HepG2 (cell line): ENCODE data around the gene PSIP1. TPM values are rescaled to one million over a fixed set of nuclear protein-coding genes. Genes with fewer than 3 reads are reported as not detected.

Experiments
- ASH2L ChIP-seq: fragments of 300-600, 200-600 bp; sonication (generic); IDR thresholded peaks from 2 replicates; pipeline ENCODE4 v1.7.0; 2017; ENCODE audit warnings: low read depth, mild to moderate bottlenecking, moderate library complexity, mixed read lengths, low read length; ENCODE audit not compliant: insufficient read length
- CREB1 ChIP-seq, 2 experiments: fragments of 450-650 bp in 1 of 2; IDR thresholded peaks; 2 replicates each; pipeline ENCODE4 v1.6.1; 2016 to 2017; ENCODE audit warnings: control low read depth in 1 of 2, mild to moderate bottlenecking in 1 of 2, missing compliant biosample characterization in 1 of 2, missing genetic modification characterization in 1 of 2
- DR1 ChIP-seq: sonication (generic); formaldehyde crosslinking; IDR thresholded peaks from 2 replicates; pipeline ENCODE4 v1.8.0; 2021; ENCODE audit warnings: mild to moderate bottlenecking, missing genetic modification reagents, inconsistent platforms
- FLYWCH1 ChIP-seq: sonication (generic); formaldehyde crosslinking; IDR thresholded peaks from 2 replicates; pipeline ENCODE4 v1.8.1; 2023; ENCODE audit warnings: mild to moderate bottlenecking, missing genetic modification reagents
- HNRNPLL ChIP-seq: fragments of 200-400 bp; formaldehyde crosslinking; IDR thresholded peaks from 2 replicates; pipeline ENCODE4 v1.6.1; 2017; ENCODE audit warnings: mild to moderate bottlenecking, low read depth, low read length; ENCODE audit not compliant: poor library complexity, severe bottlenecking
- KAT7 ChIP-seq: IDR thresholded peaks from 2 replicates; pipeline ENCODE4 v1.6.1; 2018; ENCODE audit warnings: borderline replicate concordance, missing compliant biosample characterization
- NFE2L2 ChIP-seq: fragments of 150-350 bp; IDR thresholded peaks from 2 replicates; pipeline ENCODE4 v1.6.1; 2014; ENCODE audit warnings: low read length
- SAFB2 ChIP-seq: sonication (generic); formaldehyde crosslinking; IDR thresholded peaks from 2 replicates; pipeline ENCODE4 v1.5.1; 2020; ENCODE audit warnings: missing genetic modification reagents, low read depth, mild to moderate bottlenecking, borderline replicate concordance
- TEAD2 ChIP-seq: sonication (generic); formaldehyde crosslinking; IDR thresholded peaks from 2 replicates; pipeline ENCODE4 v1.9.0; 2021; ENCODE audit warnings: missing genetic modification reagents
- ZNF530 ChIP-seq: sonication (generic); formaldehyde crosslinking; IDR thresholded peaks from 2 replicates; pipeline ENCODE4 v1.5.0; 2020; ENCODE audit warnings: low read depth, mild to moderate bottlenecking, missing genetic modification reagents
- ZNF83 ChIP-seq: sonication (generic); formaldehyde crosslinking; IDR thresholded peaks from 2 replicates; pipeline ENCODE4 v1.4.0; 2020; ENCODE audit warnings: missing genetic modification reagents, mild to moderate bottlenecking, borderline replicate concordance
- polyA plus RNA-seq, 8 experiments: library from polyadenylated mRNA; depleted of rRNA in 3 of 8; stranded (reverse) in 7 of 8; unstranded in 1 of 8; fragments of >200 nt; fragmentation: Illumina TruSeq in 4 of 8; extraction: Trizol in 4 of 8; gene quantifications; 2 replicates each; pipeline versions ENCODE4 v1.2.1 to v1.2.3, GENCODE V29; 2011 to 2016; ENCODE audit warnings: low read depth in 4 of 8, missing spikeins in 1 of 8, mixed read lengths in 1 of 8; ENCODE audit not compliant: insufficient read depth in 1 of 8
- total RNA-seq, 5 experiments: library from RNA; depleted of rRNA; stranded (reverse); fragments of >200 nt; fragmentation: Illumina TruSeq; extraction: Trizol; gene quantifications; 2 replicates each; pipeline ENCODE4 v1.2.3, GENCODE V29; 2016; ENCODE audit warnings: low read depth in 1 of 5
- TF ChIP-seq, protein P1 (sequence below): sonication (generic); formaldehyde crosslinking; IDR thresholded peaks from 2 replicates; pipeline ENCODE4 v1.5.0; 2020; ENCODE audit warnings: missing genetic modification reagents
- TF ChIP-seq, protein P2 (sequence below): sonication (generic); formaldehyde crosslinking; IDR thresholded peaks from 2 replicates; pipeline ENCODE4 v1.8.0; 2023; ENCODE audit warnings: mild to moderate bottlenecking, missing genetic modification reagents
- TF ChIP-seq, protein P3 (sequence below): IDR thresholded peaks from 2 replicates; pipeline ENCODE4 v1.4.0; 2020; ENCODE audit warnings: mild to moderate bottlenecking, missing genetic modification reagents
- TF ChIP-seq, protein P4 (sequence below), 2 experiments: fragments of 450-650 bp in 1 of 2; sonication (generic) in 1 of 2; formaldehyde crosslinking; IDR thresholded peaks; 2 replicates each; pipeline versions ENCODE4 v1.5.0 to v1.8.0; 2020 to 2022; ENCODE audit warnings: mild to moderate bottlenecking in 1 of 2, missing genetic modification reagents in 1 of 2

PSIP1 gene
- total and polyA plus RNA-seq, 2 of the 13 experiments (the other 11 are each of a cell fraction or from before 2014, with no cell fraction given), result 12.6 to 46.4 TPM

DNA sequence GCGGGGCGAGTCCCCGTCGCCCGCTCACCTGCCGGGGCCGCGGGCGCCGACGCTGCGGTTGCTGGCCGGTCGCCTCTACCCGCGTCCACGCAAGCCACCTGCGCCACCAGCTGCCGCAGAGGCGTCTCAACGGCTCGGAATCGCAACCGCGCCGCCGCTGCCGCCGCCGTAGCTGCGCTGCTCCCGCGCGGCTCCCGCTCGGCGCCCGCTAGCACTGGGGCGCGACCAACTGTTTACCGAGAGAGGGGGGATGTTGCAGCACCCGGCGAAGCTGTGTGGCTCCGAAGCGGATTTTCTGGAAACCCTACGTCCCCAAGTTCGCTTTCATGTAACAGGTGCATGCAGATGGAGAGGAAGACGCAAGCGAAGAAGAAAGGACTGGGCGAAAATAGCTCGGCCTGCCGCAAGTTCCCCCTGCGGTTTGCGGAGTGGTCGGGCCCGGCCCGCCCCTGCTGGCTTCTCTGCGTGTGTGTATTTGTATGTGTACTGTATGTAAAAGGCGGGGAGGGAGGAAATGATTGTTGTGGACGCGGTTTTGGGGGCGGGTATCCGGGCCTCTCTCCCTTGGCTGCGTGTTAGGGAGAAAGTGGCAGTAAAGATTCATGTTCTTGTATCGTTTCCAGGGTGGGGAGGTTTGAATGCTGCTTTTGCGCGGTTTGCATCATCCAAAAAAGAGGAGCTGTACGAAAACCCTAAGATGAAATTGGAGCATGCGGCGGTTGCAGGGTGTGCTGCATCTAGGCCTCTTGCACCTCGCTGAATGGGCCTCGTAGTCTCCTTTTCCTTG, at the start of gene PSIP1 (continued):
- TF ChIP-seq, protein P1, sequence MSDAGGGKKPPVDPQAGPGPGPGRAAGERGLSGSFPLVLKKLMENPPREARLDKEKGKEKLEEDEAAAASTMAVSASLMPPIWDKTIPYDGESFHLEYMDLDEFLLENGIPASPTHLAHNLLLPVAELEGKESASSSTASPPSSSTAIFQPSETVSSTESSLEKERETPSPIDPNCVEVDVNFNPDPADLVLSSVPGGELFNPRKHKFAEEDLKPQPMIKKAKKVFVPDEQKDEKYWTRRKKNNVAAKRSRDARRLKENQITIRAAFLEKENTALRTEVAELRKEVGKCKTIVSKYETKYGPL (CRISPR knock-in tag), result no peak
- TF ChIP-seq FLYWCH1 (CRISPR knock-in tag) (peak; percentile 77; the same call in 1 of the 2 replicates), ZNF83 (CRISPR knock-in tag) (no peak; the same call in 1 of the 2 replicates), KAT7 (0 out of 2 replicates have a peak, but pooled peaks have one; percentile 28), ASH2L (peak; percentile 96), DR1 (peak; percentile 43), CREB1 (IDR thresholded peaks at IDR 0.05) (no peak; the same call in 1 of the 2 replicates), CREB1 (CRISPR knock-in tag; IDR thresholded peaks at IDR 0.05) (no peak), NFE2L2 (no peak), HNRNPLL (peak; percentile 99), SAFB2 (CRISPR knock-in tag) (peak; percentile 91; the same call in 1 of the 2 replicates), TEAD2 (CRISPR knock-in tag) (no peak), ZNF530 (CRISPR knock-in tag) (no peak)
- TF ChIP-seq, protein P2, sequence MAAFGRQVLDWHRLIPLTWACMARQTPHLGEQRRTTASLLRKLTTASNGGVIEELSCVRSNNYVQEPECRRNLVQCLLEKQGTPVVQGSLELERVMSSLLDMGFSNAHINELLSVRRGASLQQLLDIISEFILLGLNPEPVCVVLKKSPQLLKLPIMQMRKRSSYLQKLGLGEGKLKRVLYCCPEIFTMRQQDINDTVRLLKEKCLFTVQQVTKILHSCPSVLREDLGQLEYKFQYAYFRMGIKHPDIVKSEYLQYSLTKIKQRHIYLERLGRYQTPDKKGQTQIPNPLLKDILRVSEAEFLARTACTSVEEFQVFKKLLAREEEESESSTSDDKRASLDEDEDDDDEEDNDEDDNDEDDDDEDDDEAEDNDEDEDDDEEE (CRISPR knock-in tag), result 0 out of 2 replicates have a peak, but pooled peaks have one; percentile 34
- TF ChIP-seq, protein P3, sequence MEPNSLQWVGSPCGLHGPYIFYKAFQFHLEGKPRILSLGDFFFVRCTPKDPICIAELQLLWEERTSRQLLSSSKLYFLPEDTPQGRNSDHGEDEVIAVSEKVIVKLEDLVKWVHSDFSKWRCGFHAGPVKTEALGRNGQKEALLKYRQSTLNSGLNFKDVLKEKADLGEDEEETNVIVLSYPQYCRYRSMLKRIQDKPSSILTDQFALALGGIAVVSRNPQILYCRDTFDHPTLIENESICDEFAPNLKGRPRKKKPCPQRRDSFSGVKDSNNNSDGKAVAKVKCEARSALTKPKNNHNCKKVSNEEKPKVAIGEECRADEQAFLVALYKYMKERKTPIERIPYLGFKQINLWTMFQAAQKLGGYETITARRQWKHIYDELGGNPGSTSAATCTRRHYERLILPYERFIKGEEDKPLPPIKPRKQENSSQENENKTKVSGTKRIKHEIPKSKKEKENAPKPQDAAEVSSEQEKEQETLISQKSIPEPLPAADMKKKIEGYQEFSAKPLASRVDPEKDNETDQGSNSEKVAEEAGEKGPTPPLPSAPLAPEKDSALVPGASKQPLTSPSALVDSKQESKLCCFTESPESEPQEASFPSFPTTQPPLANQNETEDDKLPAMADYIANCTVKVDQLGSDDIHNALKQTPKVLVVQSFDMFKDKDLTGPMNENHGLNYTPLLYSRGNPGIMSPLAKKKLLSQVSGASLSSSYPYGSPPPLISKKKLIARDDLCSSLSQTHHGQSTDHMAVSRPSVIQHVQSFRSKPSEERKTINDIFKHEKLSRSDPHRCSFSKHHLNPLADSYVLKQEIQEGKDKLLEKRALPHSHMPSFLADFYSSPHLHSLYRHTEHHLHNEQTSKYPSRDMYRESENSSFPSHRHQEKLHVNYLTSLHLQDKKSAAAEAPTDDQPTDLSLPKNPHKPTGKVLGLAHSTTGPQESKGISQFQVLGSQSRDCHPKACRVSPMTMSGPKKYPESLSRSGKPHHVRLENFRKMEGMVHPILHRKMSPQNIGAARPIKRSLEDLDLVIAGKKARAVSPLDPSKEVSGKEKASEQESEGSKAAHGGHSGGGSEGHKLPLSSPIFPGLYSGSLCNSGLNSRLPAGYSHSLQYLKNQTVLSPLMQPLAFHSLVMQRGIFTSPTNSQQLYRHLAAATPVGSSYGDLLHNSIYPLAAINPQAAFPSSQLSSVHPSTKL (CRISPR knock-in tag), result no peak; the same call in 1 of the 2 replicates
- TF ChIP-seq, protein P4, sequence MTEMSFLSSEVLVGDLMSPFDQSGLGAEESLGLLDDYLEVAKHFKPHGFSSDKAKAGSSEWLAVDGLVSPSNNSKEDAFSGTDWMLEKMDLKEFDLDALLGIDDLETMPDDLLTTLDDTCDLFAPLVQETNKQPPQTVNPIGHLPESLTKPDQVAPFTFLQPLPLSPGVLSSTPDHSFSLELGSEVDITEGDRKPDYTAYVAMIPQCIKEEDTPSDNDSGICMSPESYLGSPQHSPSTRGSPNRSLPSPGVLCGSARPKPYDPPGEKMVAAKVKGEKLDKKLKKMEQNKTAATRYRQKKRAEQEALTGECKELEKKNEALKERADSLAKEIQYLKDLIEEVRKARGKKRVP (CRISPR knock-in tag; IDR thresholded peaks at IDR 0.05), result peak; percentile 25 to 43; a peak in 1 of 4 replicates
- TF ChIP-seq, all 625 proteins: peak for 220
